Left colon (tissue), 2 donors: Measurements from ENCODE around the gene PAPPA. TPM values are rescaled to one million over a fixed set of nuclear protein-coding genes. Genes with fewer than 3 reads are reported as not detected.

Experiments used
- ATAC-seq: fragments of 200-7000 bp; cut with Tn5 transposase; one replicate; pipeline ENCODE4 v1.9.1; 2020; ENCODE audit warnings: mild to moderate bottlenecking, moderate library complexity
- DNase-seq, 2 donors: peaks; one replicate each; pipeline ENCODE4 v3.0.0-alpha.2; 2020
- intact Hi-C, 2 donors: fragments of 100-400 bp; cut with DNase I in 1 of 2; cut with micrococcal nuclease in 1 of 2; formaldehyde crosslinking; loops; one replicate each; pipeline versions ENCODE4 v1.11.2 to v1.14.0; 2022; cut with DNase I, micrococcal nuclease
- total RNA-seq, 2 donors: library from RNA; stranded (reverse); fragmentation: NEBNext Ultra II Directional; extraction: Animal tissue kit (Norgen Biotek cat#: 25700); gene quantifications; one replicate each; pipeline ENCODE4 v1.2.1, GENCODE V29; 2021
- donor health status: DM: no; HTN: no; CAD: no.
- donor health status: DM: yes; HTN: yes; CAD: no.

PAPPA gene
- total RNA-seq, 2 donors from 2014 or later: 0.82 to 1.6 TPM

- no peak for DNase-seq
- ATAC-seq: no peak
- intact Hi-C loops: loop anchor here in 1 of 2 donors (10.0 kb wide), 1 partner anchor 761 kb away; no protein-coding TSS in a partner anchor
Measured at GRCh38 chr9:116355153-116355921, 201.7 kb downstream of the PAPPA start.

DNA sequence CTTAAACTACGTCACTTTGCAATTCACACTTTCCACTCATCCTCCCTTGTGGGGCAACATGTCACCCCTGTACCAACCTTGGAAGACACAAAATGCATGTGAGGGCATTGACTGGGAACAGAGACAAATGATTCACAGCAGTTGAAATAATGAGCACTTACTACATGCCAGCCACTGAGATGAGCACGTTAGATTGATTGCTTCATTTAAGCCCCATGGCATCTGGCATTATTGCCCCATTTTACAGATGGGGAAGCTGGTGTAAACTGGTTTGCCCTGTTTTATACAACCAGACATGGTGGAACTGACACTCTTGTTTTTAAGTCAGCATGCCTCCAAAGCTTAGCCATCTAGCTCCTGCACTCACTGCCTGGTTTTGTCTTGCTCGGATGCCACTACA is 204.7 kb downstream of the PAPPA start:
- DNase-seq (no peak), ATAC-seq (no peak)
- intact Hi-C loops: loop anchor here in 1 of 2 donors (10.0 kb wide), 1 partner anchor 763 kb away; no protein-coding TSS in a partner anchor

DNA sequence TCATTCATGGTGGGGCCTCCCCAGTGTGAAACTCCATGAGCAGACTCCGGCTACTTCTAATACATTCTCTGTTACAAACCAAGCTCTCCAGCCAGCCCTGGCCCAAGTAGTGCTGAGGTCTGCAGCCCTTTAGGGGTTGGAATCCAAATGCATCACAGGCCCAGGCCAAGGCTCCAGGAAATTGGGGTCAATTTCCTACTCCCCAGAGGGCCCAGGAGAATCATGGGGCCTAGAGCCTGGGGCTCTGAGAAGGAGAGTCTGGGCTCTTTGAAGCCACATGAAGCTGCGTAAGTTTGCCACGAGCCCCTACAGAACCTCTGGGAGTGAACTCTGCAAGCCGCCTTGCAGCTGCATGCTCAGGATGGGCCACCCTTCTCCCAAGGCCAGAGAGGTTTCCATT is 206.4 kb downstream of the PAPPA start:
- DNase-seq (no peak), ATAC-seq (no peak)
- intact Hi-C loops: no loop called here

- no peak for DNase-seq
- ATAC-seq: no peak
- intact Hi-C loops: no loop called here
Measured at GRCh38 chr9:116360989-116361388, 207.4 kb downstream of the PAPPA start.

DNA sequence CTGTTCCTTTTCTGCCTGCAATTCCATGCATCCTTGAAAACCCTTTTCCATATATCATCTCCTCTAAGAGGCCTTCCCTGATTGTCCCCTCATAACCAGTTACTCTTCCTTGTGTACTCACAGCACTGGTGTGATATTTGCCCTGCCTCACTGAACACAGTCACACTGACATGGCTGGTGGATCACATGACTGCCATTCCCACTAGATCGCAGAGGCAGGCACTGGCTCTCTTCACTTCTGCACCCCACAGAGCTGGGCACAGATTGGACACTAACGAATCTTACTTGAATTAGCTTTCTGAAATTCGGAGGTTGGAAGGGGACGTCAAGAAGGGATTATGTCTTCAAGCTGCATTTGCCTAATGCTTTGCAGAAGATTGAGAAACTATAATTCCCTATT is 208.0 kb downstream of the PAPPA start:
- ATAC-seq: no peak
- intact Hi-C loops: no loop called here
- DNase-seq: no peak

GRCh38 chr9:116362493-116362892 is 208.9 kb downstream of the PAPPA start:
- no peak for DNase-seq
- ATAC-seq: no peak
- intact Hi-C loops: no loop called here

- DNase-seq (peak; percentile 20 to 26), ATAC-seq (peak; percentile 38)
- intact Hi-C loops: no loop called here
Measured at GRCh38 chr9:116365056-116365471, 211.5 kb downstream of the PAPPA start.

- DNase-seq (no peak), ATAC-seq (no peak)
- intact Hi-C loops: no loop called here
Measured at GRCh38 chr9:116366241-116366640, 212.7 kb downstream of the PAPPA start.

DNA sequence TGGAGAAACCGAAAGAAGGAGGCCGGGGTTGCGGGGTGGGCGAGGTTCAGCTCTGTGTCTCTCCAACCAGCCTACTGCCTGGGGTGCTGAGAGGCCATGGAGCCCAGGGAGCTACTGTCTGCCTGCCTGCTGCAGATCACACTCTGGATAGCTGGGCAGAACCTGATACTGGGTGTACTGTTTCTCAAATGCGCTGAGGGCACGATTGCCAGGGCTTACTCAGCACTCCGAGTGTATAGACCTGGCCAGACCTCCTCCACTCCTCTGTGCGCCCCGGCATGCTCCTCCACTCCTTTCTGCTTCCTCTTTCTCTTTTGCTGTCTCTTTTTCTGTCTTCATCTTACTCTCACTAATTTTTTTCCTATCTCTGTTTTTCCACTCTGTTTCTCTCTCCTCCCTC is 215.1 kb downstream of the PAPPA start:
- no peak for DNase-seq
- ATAC-seq: no peak
- intact Hi-C loops: no loop called here

GRCh38 chr9:116369706-116370105 is 216.1 kb downstream of the PAPPA start:
- no peak for ATAC-seq
- no peak for DNase-seq
- intact Hi-C loops: no loop called here

GRCh38 chr9:116370556-116370955 is 217.0 kb downstream of the PAPPA start:
- DNase-seq (no peak), ATAC-seq (no peak)
- intact Hi-C loops: no loop called here

GRCh38 chr9:116372081-116372673 is 218.6 kb downstream of the PAPPA start:
- ATAC-seq (no peak), DNase-seq (no peak)
- intact Hi-C loops: no loop called here

DNA sequence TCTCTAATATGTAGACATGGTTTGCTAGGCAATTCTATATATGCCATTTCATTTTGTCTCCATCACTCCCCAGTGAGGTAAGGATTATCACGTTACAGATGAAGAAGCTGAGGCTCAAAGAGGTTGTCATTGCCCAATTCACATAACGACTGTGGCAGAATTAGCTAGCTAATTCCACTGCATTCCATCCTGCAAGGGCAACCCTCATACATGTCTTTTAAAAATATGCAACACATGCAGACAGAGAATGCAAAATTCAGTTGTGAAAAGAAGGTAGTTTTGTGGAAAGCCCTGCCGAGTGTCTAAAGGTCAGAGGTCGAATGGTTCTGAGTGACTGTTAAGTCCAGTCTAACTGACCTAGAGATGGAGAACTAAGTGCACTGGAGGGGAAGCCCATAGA is 219.2 kb downstream of the PAPPA start:
- no peak for DNase-seq
- intact Hi-C loops: no loop called here
- ATAC-seq: no peak

GRCh38 chr9:116377179-116377798 is 223.7 kb downstream of the PAPPA start:
- no peak for DNase-seq
- ATAC-seq: no peak
- intact Hi-C loops: no loop called here

DNA sequence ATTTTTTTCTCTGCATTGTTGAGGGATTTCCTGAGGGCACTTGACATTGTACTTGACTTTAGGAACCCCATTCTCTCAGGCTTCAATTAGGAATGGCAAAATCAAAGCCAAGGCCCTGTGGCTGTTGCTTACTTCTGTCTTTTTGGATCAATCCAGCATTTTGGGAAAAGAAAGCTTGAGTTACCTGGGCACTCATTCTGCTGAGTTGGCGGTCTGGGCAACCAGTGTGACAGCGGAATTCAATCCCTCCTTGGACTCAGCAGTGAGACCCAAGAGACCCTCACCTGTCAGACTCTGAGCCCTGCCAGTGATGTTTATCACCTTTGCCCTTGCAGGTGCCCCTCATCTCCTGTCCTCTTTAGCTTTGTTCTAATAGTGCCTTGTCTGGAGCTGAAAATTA is 225.3 kb downstream of the PAPPA start:
- intact Hi-C loops: no loop called here
- ATAC-seq (no peak), DNase-seq (no peak)

DNA sequence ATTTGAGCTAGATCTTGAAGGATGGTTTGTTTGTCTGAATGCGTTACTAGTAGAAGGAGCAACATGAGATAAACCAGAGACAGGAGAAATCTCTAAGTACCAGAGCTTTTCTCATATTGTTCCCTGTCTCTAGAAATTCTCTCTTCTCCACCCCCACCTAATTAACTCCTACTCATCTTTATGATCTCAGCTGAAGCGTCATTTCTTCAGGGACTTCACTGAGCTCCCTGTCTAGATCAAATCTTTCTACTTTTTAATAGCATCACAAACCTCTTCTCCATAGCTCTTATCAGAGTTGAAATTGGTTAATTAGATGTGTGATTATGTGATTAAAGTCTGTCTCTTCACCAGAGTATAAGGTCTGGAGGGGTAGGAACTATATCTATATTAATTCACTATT is 226.2 kb downstream of the PAPPA start:
- ATAC-seq: no peak
- intact Hi-C loops: no loop called here
- DNase-seq: no peak

DNA sequence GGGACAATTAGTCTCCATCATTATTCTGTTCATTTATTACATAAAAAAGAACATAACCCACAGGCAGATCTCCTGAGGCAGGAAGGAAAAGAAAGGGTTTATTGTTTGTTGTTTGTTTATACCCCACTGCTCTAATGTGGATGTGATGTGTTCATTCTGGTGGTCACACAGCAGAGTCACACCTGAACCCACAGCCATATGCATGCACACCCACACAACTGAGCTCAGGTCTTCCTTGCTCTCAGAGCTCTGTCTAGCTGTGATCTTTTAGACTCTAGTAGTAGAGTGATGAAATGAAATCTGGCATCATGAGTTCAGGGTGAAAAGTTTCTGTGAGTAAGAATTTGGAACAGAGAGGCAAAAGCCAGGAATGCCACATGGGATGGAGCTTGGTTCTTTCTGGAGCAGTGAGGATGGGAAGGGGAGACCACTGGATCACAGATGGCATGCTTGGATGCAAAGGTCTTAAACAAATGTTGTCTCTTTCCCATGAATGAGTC is 227.0 kb downstream of the PAPPA start:
- DNase-seq (no peak), ATAC-seq (no peak)
- intact Hi-C loops: no loop called here

- no peak for DNase-seq
- ATAC-seq: no peak
- intact Hi-C loops: no loop called here
Measured at GRCh38 chr9:116381350-116381749, 227.8 kb downstream of the PAPPA start.

- DNase-seq: no peak
- intact Hi-C loops: no loop called here
- no peak for ATAC-seq
Measured at GRCh38 chr9:116382053-116382452, 228.5 kb downstream of the PAPPA start.

GRCh38 chr9:116383133-116383532 is 229.5 kb downstream of the PAPPA start:
- ATAC-seq: no peak
- no peak for DNase-seq
- intact Hi-C loops: no loop called here
